ENCODE measurements around the gene CCDC154.

GRCh38 chr16:1449201-1449788 is 4.9 kb upstream of the CCDC154 start:
- no peak for TF ChIP-seq EZH2phosphoT487 (IDR thresholded peaks at IDR 0.05; ENCODE audit: insufficient read depth, low read depth)
- no peak for TF ChIP-seq EZH2 (IDR thresholded peaks at IDR 0.05; ENCODE audit: insufficient read depth, poor library complexity, severe bottlenecking)
